Skeletal muscle tissue (tissue), 4 donors: Measurements from ENCODE around the gene SFXN3. TPM values are rescaled to one million over a fixed set of nuclear protein-coding genes. Genes with fewer than 3 reads are reported as not detected.

Experiments used
- H3K27ac ChIP-seq: one replicate; pipeline ENCODE4 v1.7.0; 2013; ENCODE audit warnings: mild to moderate bottlenecking, low read depth, low read length, inconsistent platforms
- H3K27me3 ChIP-seq, 3 donors: one replicate each; pipeline ENCODE4 v1.7.0; 2013; ENCODE audit warnings: low read length in 3 of 3; ENCODE audit not compliant: control insufficient read depth in 3 of 3, insufficient read depth in 3 of 3
- H3K36me3 ChIP-seq, 3 donors: one replicate each; pipeline ENCODE4 v1.7.0; 2013; ENCODE audit warnings: low read length in 3 of 3; ENCODE audit not compliant: control insufficient read depth in 3 of 3, insufficient read depth in 3 of 3
- H3K4me1 ChIP-seq, 3 donors: one replicate each; pipeline ENCODE4 v1.7.0; 2013; ENCODE audit warnings: low read length in 3 of 3, mild to moderate bottlenecking in 3 of 3; ENCODE audit not compliant: control insufficient read depth in 3 of 3, insufficient read depth in 3 of 3
- H3K4me3 ChIP-seq, 3 donors: one replicate each; pipeline ENCODE4 v1.7.0; 2013; ENCODE audit warnings: low read length in 3 of 3
- H3K9ac ChIP-seq, 3 donors: one replicate each; pipeline ENCODE4 v1.7.0; 2013; ENCODE audit warnings: low read length in 3 of 3, mild to moderate bottlenecking in 3 of 3, moderate library complexity in 2 of 3, low read depth in 1 of 3
- H3K9me3 ChIP-seq, 3 donors: one replicate each; pipeline ENCODE4 v1.7.0; 2013; ENCODE audit warnings: low read length in 3 of 3; ENCODE audit not compliant: control insufficient read depth in 3 of 3
- total RNA-seq: library from RNA; depleted of rRNA; stranded (reverse); fragments of >200 nt; gene quantifications from one replicate; pipeline ENCODE4 v1.2.3, GENCODE V29; 2014
- donor health status: Osteomylitis.

SFXN3 gene
- total RNA-seq, 1 donor from 2014 or later, result 18.8 TPM

DNA sequence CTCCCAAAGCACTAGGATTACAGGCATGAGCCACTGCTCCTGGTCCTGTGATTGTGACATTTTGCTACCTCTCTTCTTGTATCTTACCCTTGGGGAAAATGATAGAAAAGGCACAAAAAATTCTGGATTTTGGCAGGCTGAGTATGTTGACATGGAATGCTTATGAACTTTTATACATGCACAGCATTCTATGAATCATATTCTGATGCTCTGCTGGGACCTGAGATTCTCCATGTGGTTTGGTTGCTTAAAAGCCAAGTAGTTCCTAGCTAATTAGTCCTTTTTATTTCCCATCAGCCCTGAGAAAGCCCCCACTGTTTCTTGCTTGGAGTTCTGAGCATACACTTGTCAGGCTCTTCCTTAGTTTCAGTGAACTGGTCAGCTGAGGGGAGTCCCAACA is 22.5 kb downstream of the SFXN3 start:
- H3K9me3 ChIP-seq, result no peaks in the 10 kb centered on the region
- H3K4me3 ChIP-seq, result no peak overlapping the region
- H3K9ac ChIP-seq, result no peak overlapping the region
- H3K27ac ChIP-seq, result no peak overlapping the region
- no peaks in the 10 kb centered on the region for H3K36me3 ChIP-seq
- H3K4me1 ChIP-seq, result peaks cover 4 to 18% (median 7%) of the 10 kb centered on the region in 3 donors
- H3K27me3 ChIP-seq, result peaks cover 20 to 22% (median 22%) of the 10 kb centered on the region in 3 donors

DNA sequence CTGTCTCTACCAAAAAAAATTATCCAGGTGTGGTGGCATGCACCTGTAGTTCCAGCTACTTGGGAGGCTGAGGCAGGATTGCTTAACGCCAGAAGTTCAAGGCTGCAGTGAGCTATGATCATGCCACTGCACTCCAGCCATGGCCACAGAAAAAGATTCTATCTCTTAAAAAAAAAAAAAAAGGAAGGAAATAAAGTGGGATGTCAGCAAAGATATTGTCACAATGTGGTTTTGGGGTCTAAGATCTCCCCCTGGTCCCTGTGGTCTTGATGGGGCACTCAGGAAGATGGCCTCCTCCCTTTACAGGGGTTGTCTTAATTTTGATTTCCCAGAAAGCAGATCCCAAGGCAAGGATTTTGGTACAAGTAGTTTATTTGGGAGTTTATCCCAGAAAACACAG is 23.3 kb downstream of the SFXN3 start:
- H3K4me3 ChIP-seq, result no peak overlapping the region
- H3K9ac ChIP-seq, result no peak overlapping the region
- H3K4me1 ChIP-seq, result peaks cover 4 to 18% (median 8%) of the 10 kb centered on the region in 3 donors
- no peaks in the 10 kb centered on the region for H3K36me3 ChIP-seq
- peaks cover 11 to 14% (median 14%) of the 10 kb centered on the region in 3 donors for H3K27me3 ChIP-seq
- no peaks in the 10 kb centered on the region for H3K9me3 ChIP-seq
- no peak overlapping the region for H3K27ac ChIP-seq

DNA sequence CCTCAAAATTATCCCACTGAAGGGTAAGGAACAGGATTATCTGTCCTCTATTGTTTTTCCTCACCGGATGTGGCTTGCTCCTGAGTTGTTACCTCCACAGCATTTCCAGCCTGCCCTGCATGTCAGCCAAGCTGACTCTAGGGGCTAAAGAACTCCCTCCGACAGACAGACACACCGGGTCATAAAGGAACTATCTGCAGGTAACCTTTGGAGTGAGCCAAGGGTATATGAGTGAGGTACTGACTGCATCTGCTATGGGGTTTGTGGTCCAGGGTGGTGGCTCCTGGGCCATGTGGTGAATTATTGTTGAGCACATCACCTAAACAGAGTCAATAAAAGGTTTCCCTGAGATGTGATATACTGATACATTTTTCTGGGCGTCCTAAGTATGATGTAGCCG is 23.8 kb downstream of the SFXN3 start:
- no peaks in the 10 kb centered on the region for H3K36me3 ChIP-seq
- H3K9me3 ChIP-seq, result no peaks in the 10 kb centered on the region
- H3K4me1 ChIP-seq, result peaks cover 4 to 18% (median 13%) of the 10 kb centered on the region in 3 donors
- no peak overlapping the region for H3K4me3 ChIP-seq
- H3K27me3 ChIP-seq, result peaks cover 6 to 11% (median 10%) of the 10 kb centered on the region in 3 donors
- no peak overlapping the region for H3K9ac ChIP-seq
- H3K27ac ChIP-seq, result no peak overlapping the region

DNA sequence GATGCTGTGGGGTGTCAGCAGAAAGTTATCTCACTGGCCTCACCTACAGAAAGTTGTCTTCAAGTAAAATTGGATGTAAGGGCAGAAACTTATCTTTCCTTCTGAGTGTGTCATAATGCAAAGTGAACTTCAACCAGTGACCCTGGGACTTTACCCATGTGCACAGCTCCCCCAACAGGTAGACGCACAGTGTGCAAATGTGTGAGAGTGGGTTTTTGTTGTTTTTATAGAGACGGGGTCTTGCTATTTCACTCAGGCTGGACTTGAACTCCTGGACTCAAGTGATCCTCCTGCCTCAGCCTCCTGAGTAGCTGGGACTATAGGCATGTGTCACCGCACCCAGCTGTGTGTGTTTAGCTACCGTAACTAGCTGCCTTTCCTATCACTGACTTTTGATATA is 24.4 kb downstream of the SFXN3 start:
- Histone ChIP-seq H3K9ac (no peak overlapping the region), H3K27me3 (peaks cover 3 to 7% (median 6%) of the 10 kb centered on the region in 3 donors), H3K36me3 (no peaks in the 10 kb centered on the region), H3K9me3 (no peaks in the 10 kb centered on the region), H3K27ac (no peak overlapping the region), H3K4me3 (no peak overlapping the region), H3K4me1 (peaks cover 8 to 20% (median 19%) of the 10 kb centered on the region in 3 donors)

DNA sequence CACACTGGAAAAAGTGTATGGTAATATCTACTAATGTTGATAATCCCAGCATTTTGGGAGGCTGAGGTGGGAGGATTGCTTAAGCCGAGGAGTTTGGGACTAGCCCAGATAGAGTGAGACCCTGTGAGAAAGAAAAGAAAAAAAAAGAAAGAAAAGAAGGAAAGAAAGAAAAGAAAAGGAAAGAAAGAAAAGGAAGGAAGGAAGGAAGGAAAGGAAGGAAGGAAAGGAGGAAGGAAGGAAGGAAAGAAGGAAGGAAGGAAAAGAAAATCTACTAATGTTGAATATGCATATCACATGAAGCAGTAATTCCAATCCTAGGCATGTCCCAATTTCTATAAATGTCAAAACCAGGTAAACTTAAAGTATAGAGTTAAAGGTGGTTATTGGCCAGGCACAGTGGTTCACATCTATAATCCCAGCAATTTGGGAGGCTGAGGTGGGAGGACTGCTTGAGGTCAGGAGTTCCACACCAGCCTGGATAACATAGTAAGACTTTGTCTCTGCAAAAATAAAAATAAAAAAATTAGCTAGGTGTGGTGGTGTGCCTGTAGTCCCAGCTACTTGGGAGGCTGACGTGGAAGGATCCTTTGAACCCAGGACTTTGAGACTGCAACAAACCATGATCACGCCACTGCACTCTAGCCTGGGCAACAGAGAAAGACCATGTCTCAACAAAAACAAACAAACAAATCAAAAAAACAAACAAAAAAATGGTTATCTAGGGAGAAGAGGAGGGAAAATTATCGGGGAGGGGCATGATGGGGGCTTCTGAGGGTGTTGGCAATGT is 25.5 kb downstream of the SFXN3 start:
- no peaks in the 10 kb centered on the region for H3K36me3 ChIP-seq
- no peak overlapping the region for H3K4me3 ChIP-seq
- peaks cover 12 to 20% (median 17%) of the 10 kb centered on the region in 3 donors for H3K4me1 ChIP-seq
- H3K9me3 ChIP-seq, result no peaks in the 10 kb centered on the region
- H3K27me3 ChIP-seq, result no peaks in the 10 kb centered on the region
- H3K27ac ChIP-seq, result no peak overlapping the region
- no peak overlapping the region for H3K9ac ChIP-seq

DNA sequence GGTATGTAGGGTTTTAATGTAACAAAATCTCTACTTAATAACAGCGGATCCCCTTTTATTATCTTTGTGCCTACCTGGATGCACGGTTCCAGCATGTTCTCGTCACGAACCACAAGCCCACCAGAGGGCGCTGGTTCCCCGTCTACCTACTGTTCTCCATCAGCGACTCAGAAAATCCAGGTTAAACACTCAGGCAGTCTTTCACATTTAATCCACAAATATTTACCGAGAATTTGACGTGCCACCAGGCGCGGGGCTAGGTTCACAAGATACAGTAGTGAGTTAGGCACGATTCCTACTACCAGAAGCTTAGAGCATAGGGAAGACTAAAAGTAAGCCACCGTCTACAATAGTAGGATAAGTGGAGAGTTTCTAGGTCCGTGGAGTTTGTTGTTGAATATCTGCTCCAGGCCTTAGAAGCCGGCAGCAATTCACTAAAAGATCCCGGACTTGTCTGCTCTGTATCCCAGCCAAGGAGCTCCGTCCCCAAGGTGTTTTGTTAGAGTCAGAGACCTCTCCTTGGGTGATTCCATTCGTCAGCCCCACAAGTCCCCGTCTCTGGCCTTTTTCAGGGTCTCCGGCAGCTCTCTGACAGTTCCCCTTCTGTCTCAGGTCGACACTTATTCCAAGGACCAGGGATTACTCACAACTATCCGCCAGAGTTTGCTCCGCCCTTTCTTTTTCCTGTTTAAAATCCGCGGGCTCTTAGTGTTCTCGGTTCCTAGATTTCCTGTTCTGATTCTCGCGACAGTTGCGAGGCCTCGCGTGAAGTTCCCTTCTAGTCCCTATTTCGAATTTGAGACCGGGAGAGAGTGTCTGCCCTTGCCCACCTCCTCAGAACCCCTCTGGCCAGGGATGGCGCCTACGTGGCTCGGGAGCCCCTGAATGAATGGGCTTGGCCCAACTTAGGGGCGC is 29.3 kb downstream of the SFXN3 start:
- no peaks in the 10 kb centered on the region for H3K9me3 ChIP-seq
- H3K4me3 ChIP-seq, result peak overlapping the region; percentile 97 to 99 (median 98)
- peak overlapping the region; percentile 96 for H3K27ac ChIP-seq
- H3K27me3 ChIP-seq, result peaks cover 0 to 16% (median 14%) of the 10 kb centered on the region in 3 donors
- H3K36me3 ChIP-seq, result no peaks in the 10 kb centered on the region
- peaks cover 42 to 47% (median 44%) of the 10 kb centered on the region in 3 donors for H3K4me1 ChIP-seq
- H3K9ac ChIP-seq, result peak overlapping the region; percentile 93 to 100 (median 97)

DNA sequence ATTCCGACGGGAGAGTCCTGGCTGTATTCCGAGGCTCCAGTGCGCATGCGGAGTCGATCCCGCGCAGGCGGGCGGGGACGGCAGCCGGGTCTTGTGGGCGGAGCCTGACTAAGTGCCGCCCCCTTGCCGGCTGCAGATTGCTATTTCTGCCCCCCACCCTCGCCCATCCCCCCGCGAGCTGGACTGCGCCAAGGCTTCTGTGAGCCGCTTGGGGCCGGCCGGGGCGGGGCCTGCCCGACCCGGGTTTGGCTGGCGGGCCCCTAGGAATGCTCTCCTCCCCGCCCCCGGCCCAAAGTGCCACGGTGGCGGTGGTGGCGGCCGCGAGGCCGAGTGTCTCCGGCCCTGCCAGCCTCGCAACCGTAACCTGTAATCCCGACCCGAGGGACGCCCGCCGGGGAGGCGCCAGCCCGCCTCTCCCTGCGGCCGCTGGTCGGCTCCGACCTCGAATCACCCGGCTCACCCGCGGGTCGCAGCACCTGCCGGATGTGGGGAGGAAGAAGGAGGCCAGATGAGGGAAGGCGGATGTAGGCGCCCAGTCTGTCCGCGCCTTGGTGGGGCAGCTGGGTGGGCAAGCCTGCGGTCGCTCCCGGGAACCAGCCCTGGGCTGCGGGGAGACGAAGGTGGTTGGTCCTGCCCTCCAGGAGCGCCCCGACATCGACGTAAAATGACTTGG is 30.1 kb downstream of the SFXN3 start:
- Histone ChIP-seq H3K4me1 (peaks cover 50 to 55% (median 50%) of the 10 kb centered on the region in 3 donors), H3K9ac (peak overlapping the region; percentile 93 to 100 (median 97)), H3K27ac (peak overlapping the region; percentile 96)

DNA sequence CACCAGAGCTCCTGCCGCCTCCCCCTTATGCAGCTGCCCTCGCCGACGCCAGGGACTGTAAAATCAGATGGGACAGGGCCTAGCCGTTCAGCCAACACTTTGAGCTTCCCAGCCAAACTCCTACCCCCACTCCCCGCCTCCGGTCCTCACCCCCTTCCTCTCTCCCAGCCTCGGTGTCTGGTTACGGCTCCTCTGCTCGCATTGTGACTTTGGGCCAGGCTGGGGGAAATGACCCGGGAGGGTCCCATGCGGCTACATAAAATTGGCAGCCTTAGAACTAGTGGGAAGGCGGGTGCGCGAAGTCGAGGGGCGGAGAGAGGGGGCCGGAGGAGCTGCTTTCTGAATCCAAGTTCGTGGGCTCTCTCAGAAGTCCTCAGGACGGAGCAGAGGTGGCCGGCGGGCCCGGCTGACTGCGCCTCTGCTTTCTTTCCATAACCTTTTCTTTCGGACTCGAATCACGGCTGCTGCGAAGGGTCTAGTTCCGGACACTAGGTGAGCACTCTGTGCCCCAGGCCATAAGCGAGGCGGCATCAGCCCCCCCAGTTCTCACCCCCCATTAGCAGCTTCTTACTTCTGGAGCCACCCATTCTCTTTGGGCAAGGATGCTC is 30.7 kb downstream of the SFXN3 start, which contains the start of gene KAZALD1:
TSS of gene KAZALD1 (plus strand) at position 366 of the 608 bp plus-strand sequence. CDS start 604 bp downstream, outside the sequence.
- H3K4me3 ChIP-seq, result peak within 1 kb of the TSS; percentile 97 to 99 (median 98)
- no peaks in the 10 kb centered on the region for H3K36me3 ChIP-seq
- H3K27ac ChIP-seq, result peak within 1 kb of the TSS; percentile 96
- H3K27me3 ChIP-seq, result peaks cover 0 to 30% (median 28%) of the 10 kb centered on the region in 3 donors
- peak within 1 kb of the TSS; percentile 93 to 100 (median 97) for H3K9ac ChIP-seq
- H3K4me1 ChIP-seq, result peaks cover 56 to 61% (median 56%) of the 10 kb centered on the region in 3 donors
- no peaks in the 10 kb centered on the region for H3K9me3 ChIP-seq

More for the DNA sequence above, 30.1 kb downstream of the SFXN3 start:
- H3K4me3 ChIP-seq, result peak overlapping the region; percentile 97 to 99 (median 98)
- H3K9me3 ChIP-seq, result no peaks in the 10 kb centered on the region
- H3K27me3 ChIP-seq, result peaks cover 0 to 24% (median 21%) of the 10 kb centered on the region in 3 donors
- H3K36me3 ChIP-seq, result no peaks in the 10 kb centered on the region
